HepG2 (cell line): ENCODE measurements around the gene SCN4B. TPM values are rescaled to one million over a fixed set of nuclear protein-coding genes. Genes with fewer than 3 reads are reported as not detected.
A peak's percentile ranks its signal among the peaks of the same experiment; 100 is the strongest.

ENCODE experiments used
- ATF7-NPFF ChIP-seq: sonication (generic); formaldehyde crosslinking; IDR thresholded peaks from 2 replicates; pipeline ENCODE4 v1.8.1; 2023; ENCODE audit warnings: mild to moderate bottlenecking, low read depth, missing genetic modification reagents, moderate library complexity
- BCL6 ChIP-seq: IDR thresholded peaks from 2 replicates; pipeline ENCODE4 v1.6.1; 2016; ENCODE audit warnings: missing genetic modification reagents, missing compliant biosample characterization
- JUN ChIP-seq: sonication (generic); formaldehyde crosslinking; IDR thresholded peaks from 2 replicates; pipeline ENCODE4 v1.4.0; 2020; ENCODE audit warnings: mild to moderate bottlenecking, missing genetic modification reagents
- PTBP1 ChIP-seq: fragments of 200-400 bp; formaldehyde crosslinking; IDR thresholded peaks from 2 replicates; pipeline ENCODE4 v1.6.1; 2018; ENCODE audit warnings: low read length, low read depth; ENCODE audit not compliant: poor library complexity, severe bottlenecking
- SP140L ChIP-seq: sonication (generic); formaldehyde crosslinking; IDR thresholded peaks from 2 replicates; pipeline ENCODE4 v1.4.0; 2020; ENCODE audit warnings: missing genetic modification reagents, borderline replicate concordance
- SRSF1 ChIP-seq: fragments of 200-400 bp; formaldehyde crosslinking; optimal IDR thresholded peaks from 2 replicates; pipeline ENCODE3; 2017; ENCODE audit warnings: mild to moderate bottlenecking, low read depth, low read length, moderate library complexity
- ZIK1 ChIP-seq: sonication (generic); formaldehyde crosslinking; IDR thresholded peaks from 2 replicates; pipeline ENCODE4 v1.5.0; 2020; ENCODE audit warnings: mild to moderate bottlenecking, low read depth, missing genetic modification reagents, borderline replicate concordance
- ZMYM3 ChIP-seq: sonication (generic); formaldehyde crosslinking; IDR thresholded peaks from 2 replicates; pipeline ENCODE4 v1.5.1; 2020; ENCODE audit warnings: mild to moderate bottlenecking, missing genetic modification reagents
- ZNF180 ChIP-seq: sonication (generic); formaldehyde crosslinking; IDR thresholded peaks from 2 replicates; pipeline ENCODE4 v1.4.0; 2020; ENCODE audit warnings: low read depth, missing genetic modification reagents, borderline replicate concordance
- ZNF207 ChIP-seq: fragments of 450-650 bp; IDR thresholded peaks from 2 replicates; pipeline ENCODE4 v1.6.1; 2016; ENCODE audit warnings: antibody characterized with exemption, borderline replicate concordance
- ZNF816 ChIP-seq: sonication (generic); formaldehyde crosslinking; IDR thresholded peaks from 2 replicates; pipeline ENCODE4 v1.8.0; 2022; ENCODE audit warnings: missing genetic modification reagents, mild to moderate bottlenecking, borderline replicate concordance
- ZSCAN30 ChIP-seq: sonication (generic); formaldehyde crosslinking; IDR thresholded peaks from 2 replicates; pipeline ENCODE4 v1.5.0; 2020; ENCODE audit warnings: mild to moderate bottlenecking, missing genetic modification reagents
- polyA plus RNA-seq, 8 experiments: library from polyadenylated mRNA; depleted of rRNA in 3 of 8; stranded (reverse) in 7 of 8; unstranded in 1 of 8; fragments of >200 nt; fragmentation: Illumina TruSeq in 4 of 8; extraction: Trizol in 4 of 8; gene quantifications; 2 replicates each; pipeline versions ENCODE4 v1.2.1 to v1.2.3, GENCODE V29; 2011 to 2016; ENCODE audit warnings: low read depth in 4 of 8, missing spikeins in 1 of 8, mixed read lengths in 1 of 8; ENCODE audit not compliant: insufficient read depth in 1 of 8
- total RNA-seq, 5 experiments: library from RNA; depleted of rRNA; stranded (reverse); fragments of >200 nt; fragmentation: Illumina TruSeq; extraction: Trizol; gene quantifications; 2 replicates each; pipeline ENCODE4 v1.2.3, GENCODE V29; 2016; ENCODE audit warnings: low read depth in 1 of 5
- TF ChIP-seq, protein P1 (sequence below): sonication (generic); formaldehyde crosslinking; IDR thresholded peaks from 2 replicates; pipeline ENCODE4 v1.4.0; 2020; ENCODE audit warnings: mild to moderate bottlenecking, missing genetic modification reagents, borderline replicate concordance
- TF ChIP-seq, protein P2 (sequence below), 2 experiments: sonication (generic) in 1 of 2; formaldehyde crosslinking in 1 of 2; IDR thresholded peaks; 2 replicates each; pipeline versions ENCODE4 v1.6.1 to v1.9.0; 2014 to 2022; ENCODE audit warnings: antibody characterized with exemption in 1 of 2, borderline replicate concordance in 1 of 2, inconsistent platforms in 1 of 2, low read depth in 1 of 2, missing genetic modification reagents in 1 of 2
- TF ChIP-seq, protein P3 (sequence below): IDR thresholded peaks from 2 replicates; pipeline ENCODE4 v1.6.1; 2018; ENCODE audit warnings: missing genetic modification reagents, mild to moderate bottlenecking, missing compliant biosample characterization

SCN4B gene
- total and polyA plus RNA-seq, 2 of the 13 experiments (the other 11 are each of a cell fraction or from before 2014, with no cell fraction given), result 0.04 to 0.29 TPM

DNA sequence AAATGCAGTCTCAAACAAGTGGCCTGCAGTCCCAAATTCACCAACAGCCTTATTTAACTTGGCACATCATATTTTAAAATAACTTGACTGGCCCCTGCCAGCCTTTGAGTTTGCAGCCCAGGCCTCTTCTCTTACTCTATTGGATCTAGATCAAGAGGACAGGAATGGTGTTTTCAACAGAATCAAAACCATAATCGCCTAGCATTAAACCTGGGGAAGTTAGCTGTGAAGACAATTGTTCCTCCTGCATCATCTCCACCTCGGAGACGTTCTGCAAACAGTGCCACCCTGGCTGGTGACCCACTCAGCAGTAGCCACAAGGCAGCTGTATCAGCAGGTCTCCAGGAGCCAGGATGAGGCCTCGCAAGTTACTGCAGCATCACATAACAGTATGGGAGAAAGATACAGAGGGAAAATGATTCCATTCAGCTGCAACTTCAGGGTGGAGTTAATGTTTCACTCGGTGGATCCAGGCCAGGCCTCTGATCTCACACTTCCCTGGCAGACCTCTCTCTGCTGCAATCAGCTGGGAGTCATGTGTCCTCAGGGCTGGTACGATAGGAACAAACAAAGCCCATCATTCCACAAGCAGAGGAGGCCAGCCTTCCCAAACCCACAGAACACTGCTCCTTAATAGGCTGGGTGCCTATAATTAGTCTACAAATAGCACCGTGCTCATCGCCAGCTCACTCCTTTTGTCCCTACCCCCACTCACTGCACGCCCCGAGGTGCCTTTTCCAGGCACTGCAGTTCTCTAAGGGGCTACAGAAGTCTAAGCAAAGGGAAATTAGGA, 42.4 kb upstream of the SCN4B start (continued):
- TF ChIP-seq, protein P1, sequence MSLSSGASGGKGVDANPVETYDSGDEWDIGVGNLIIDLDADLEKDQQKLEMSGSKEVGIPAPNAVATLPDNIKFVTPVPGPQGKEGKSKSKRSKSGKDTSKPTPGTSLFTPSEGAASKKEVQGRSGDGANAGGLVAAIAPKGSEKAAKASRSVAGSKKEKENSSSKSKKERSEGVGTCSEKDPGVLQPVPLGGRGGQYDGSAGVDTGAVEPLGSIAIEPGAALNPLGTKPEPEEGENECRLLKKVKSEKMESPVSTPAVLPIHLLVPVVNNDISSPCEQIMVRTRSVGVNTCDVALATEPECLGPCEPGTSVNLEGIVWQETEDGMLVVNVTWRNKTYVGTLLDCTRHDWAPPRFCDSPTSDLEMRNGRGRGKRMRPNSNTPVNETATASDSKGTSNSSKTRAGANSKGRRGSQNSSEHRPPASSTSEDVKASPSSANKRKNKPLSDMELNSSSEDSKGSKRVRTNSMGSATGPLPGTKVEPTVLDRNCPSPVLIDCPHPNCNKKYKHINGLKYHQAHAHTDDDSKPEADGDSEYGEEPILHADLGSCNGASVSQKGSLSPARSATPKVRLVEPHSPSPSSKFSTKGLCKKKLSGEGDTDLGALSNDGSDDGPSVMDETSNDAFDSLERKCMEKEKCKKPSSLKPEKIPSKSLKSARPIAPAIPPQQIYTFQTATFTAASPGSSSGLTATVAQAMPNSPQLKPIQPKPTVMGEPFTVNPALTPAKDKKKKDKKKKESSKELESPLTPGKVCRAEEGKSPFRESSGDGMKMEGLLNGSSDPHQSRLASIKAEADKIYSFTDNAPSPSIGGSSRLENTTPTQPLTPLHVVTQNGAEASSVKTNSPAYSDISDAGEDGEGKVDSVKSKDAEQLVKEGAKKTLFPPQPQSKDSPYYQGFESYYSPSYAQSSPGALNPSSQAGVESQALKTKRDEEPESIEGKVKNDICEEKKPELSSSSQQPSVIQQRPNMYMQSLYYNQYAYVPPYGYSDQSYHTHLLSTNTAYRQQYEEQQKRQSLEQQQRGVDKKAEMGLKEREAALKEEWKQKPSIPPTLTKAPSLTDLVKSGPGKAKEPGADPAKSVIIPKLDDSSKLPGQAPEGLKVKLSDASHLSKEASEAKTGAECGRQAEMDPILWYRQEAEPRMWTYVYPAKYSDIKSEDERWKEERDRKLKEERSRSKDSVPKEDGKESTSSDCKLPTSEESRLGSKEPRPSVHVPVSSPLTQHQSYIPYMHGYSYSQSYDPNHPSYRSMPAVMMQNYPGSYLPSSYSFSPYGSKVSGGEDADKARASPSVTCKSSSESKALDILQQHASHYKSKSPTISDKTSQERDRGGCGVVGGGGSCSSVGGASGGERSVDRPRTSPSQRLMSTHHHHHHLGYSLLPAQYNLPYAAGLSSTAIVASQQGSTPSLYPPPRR, result peak; percentile 85; the same call in 1 of the 2 replicates
- TF ChIP-seq BCL6 (CRISPR knock-in tag), result peak; percentile 62
- TF ChIP-seq, protein P2, sequence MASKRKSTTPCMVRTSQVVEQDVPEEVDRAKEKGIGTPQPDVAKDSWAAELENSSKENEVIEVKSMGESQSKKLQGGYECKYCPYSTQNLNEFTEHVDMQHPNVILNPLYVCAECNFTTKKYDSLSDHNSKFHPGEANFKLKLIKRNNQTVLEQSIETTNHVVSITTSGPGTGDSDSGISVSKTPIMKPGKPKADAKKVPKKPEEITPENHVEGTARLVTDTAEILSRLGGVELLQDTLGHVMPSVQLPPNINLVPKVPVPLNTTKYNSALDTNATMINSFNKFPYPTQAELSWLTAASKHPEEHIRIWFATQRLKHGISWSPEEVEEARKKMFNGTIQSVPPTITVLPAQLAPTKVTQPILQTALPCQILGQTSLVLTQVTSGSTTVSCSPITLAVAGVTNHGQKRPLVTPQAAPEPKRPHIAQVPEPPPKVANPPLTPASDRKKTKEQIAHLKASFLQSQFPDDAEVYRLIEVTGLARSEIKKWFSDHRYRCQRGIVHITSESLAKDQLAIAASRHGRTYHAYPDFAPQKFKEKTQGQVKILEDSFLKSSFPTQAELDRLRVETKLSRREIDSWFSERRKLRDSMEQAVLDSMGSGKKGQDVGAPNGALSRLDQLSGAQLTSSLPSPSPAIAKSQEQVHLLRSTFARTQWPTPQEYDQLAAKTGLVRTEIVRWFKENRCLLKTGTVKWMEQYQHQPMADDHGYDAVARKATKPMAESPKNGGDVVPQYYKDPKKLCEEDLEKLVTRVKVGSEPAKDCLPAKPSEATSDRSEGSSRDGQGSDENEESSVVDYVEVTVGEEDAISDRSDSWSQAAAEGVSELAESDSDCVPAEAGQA (IDR thresholded peaks at IDR 0.05; ENCODE audit: low read depth), result 0 out of 2 replicates have a peak, but pooled peaks have one; percentile 17
- TF ChIP-seq, protein P2 (CRISPR knock-in tag; IDR thresholded peaks at IDR 0.05; ENCODE audit: borderline replicate concordance), result no peak
- no peak for TF ChIP-seq ZNF180 (CRISPR knock-in tag)
- no peak for TF ChIP-seq ZNF207
- TF ChIP-seq ZMYM3, result peak; percentile 52; the same call in 1 of the 2 replicates
- no peak for TF ChIP-seq ZNF816 (CRISPR knock-in tag)
- 0 out of 2 replicates have a peak, but pooled peaks have one; percentile 31 for TF ChIP-seq ATF7-NPFF (CRISPR knock-in tag)
- no peak for TF ChIP-seq ZIK1 (CRISPR knock-in tag)
- TF ChIP-seq JUN, result peak; percentile 82
- TF ChIP-seq SP140L (CRISPR knock-in tag), result 0 out of 2 replicates have a peak, but pooled peaks have one; percentile 60
- TF ChIP-seq SRSF1, result no peak
- TF ChIP-seq PTBP1, result no peak
- TF ChIP-seq ZSCAN30 (CRISPR knock-in tag), result 0 out of 2 replicates have a peak, but pooled peaks have one; percentile 71
- TF ChIP-seq, protein P3, sequence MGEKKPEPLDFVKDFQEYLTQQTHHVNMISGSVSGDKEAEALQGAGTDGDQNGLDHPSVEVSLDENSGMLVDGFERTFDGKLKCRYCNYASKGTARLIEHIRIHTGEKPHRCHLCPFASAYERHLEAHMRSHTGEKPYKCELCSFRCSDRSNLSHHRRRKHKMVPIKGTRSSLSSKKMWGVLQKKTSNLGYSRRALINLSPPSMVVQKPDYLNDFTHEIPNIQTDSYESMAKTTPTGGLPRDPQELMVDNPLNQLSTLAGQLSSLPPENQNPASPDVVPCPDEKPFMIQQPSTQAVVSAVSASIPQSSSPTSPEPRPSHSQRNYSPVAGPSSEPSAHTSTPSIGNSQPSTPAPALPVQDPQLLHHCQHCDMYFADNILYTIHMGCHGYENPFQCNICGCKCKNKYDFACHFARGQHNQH (CRISPR knock-in tag), result peak; percentile 68
